Dermis microvascular lymphatic vessel endothelial cell (primary cell): Measurements from ENCODE around the gene PIGX. TPM values are rescaled to one million over a fixed set of nuclear protein-coding genes. Genes with fewer than 3 reads are reported as not detected.

Experiments used
- DNase-seq, 2 donors: peaks; one replicate each; pipeline versions ENCODE4 v3.0.0 to v3.0.0-alpha.2; 2010; ENCODE audit warnings: low read depth in 2 of 2
- total RNA-seq: library from RNA; depleted of rRNA; stranded (reverse); fragments of >200 nt; gene quantifications from 2 replicates; pipeline ENCODE4 v1.2.1, GENCODE V29; 2014

PIGX gene
- total RNA-seq, 1 donor from 2014 or later: 29.4 TPM

GRCh38 chr3:196754091-196754981 is 42.2 kb downstream of the PIGX start:
- DNase-seq: peak in 1 of 2 donors; percentile 21

GRCh38 chr3:196756732-196757131 is 44.6 kb downstream of the PIGX start:
- no peak for DNase-seq

- DNase-seq: peak in 1 of 2 donors; percentile 77
Measured at GRCh38 chr3:196757876-196758739, 45.9 kb downstream of the PIGX start.

GRCh38 chr3:196763179-196763578 is 51.0 kb downstream of the PIGX start:
- DNase-seq: no peak

- no peak for DNase-seq
Measured at GRCh38 chr3:196765454-196765853, 53.3 kb downstream of the PIGX start.

- DNase-seq: no peak
Measured at GRCh38 chr3:196771067-196771466, 58.9 kb downstream of the PIGX start.

GRCh38 chr3:196772102-196772501 is 59.9 kb downstream of the PIGX start:
- no peak for DNase-seq

- no peak for DNase-seq
Measured at GRCh38 chr3:196772897-196773296, 60.7 kb downstream of the PIGX start.

- DNase-seq: peak in 1 of 2 donors; percentile 55
Measured at GRCh38 chr3:196774191-196774820, 62.1 kb downstream of the PIGX start.

GRCh38 chr3:196774848-196775422 is 62.8 kb downstream of the PIGX start:
- DNase-seq: no peak

GRCh38 chr3:196775938-196776337 is 63.8 kb downstream of the PIGX start:
- no peak for DNase-seq

- no peak for DNase-seq
Measured at GRCh38 chr3:196777836-196778235, 65.7 kb downstream of the PIGX start.

- DNase-seq: peak in 1 of 2 donors; percentile 20
Measured at GRCh38 chr3:196778755-196779154, 66.6 kb downstream of the PIGX start.

- DNase-seq: no peak
Measured at GRCh38 chr3:196782511-196782910, 70.3 kb downstream of the PIGX start.

Other genes with a start within 250 kb of the PIGX start
- 19.5 and 21.2 TPM in 2 replicates for gene RNF168, start 208.6 kb upstream of the PIGX start, total RNA-seq
- not detected in 2 replicates for gene SMCO1, start 197.0 kb upstream of the PIGX start, total RNA-seq
- gene WDR53, start 143.8 kb upstream of the PIGX start, total RNA-seq: 6.3 and 6.8 TPM in 2 replicates
- 12.6 and 14.3 TPM in 2 replicates for gene FBXO45, start 143.7 kb upstream of the PIGX start, total RNA-seq
- 6.3 and 13.3 TPM in 2 replicates for gene NRROS, start 72.7 kb upstream of the PIGX start, total RNA-seq
- gene CEP19, start 127 bp upstream of the PIGX start, total RNA-seq: 5.6 and 6.6 TPM in 2 replicates
- 50.3 and 118 TPM in 2 replicates for gene PAK2, start 27.5 kb downstream of the PIGX start, total RNA-seq
- 31.2 and 36.2 TPM in 2 replicates for gene SENP5, start 155.5 kb downstream of the PIGX start, total RNA-seq
- 49.3 and 50.3 TPM in 2 replicates for gene NCBP2, start 230.2 kb downstream of the PIGX start, total RNA-seq